Smooth muscle cell (in vitro differentiated cells): ENCODE results near the gene UGT1A10. TPM values are rescaled to one million over a fixed set of nuclear protein-coding genes. Genes with fewer than 3 reads are reported as not detected.

Experiments
- DNase-seq: peaks from one replicate; lab custom pipeline; 2025; ENCODE audit not compliant: unreplicated experiment; lab: John Stamatoyannopoulos, UW
- H2AFZ ChIP-seq: fragments of 200-600 bp; sonication (generic); 2 replicates; pipeline ENCODE4 v1.6.0; 2016; ENCODE audit warnings: antibody characterized with exemption, low read depth, mild to moderate bottlenecking
- H3F3A ChIP-seq: fragments of 200-600 bp; sonication (generic); 2 replicates; pipeline ENCODE4 v1.6.0; 2017; ENCODE audit warnings: antibody characterized with exemption, low read depth
- H3K27ac ChIP-seq: fragments of 200-600 bp; sonication (generic); 2 replicates; pipeline ENCODE4 v1.5.1; 2016; ENCODE audit warnings: low read depth, mild to moderate bottlenecking
- H3K27me3 ChIP-seq: fragments of 200-600 bp; sonication (generic); 2 replicates; pipeline ENCODE4 v1.6.1; 2016; ENCODE audit warnings: low read depth, mild to moderate bottlenecking
- H3K36me3 ChIP-seq: fragments of 200-600 bp; sonication (generic); 2 replicates; pipeline ENCODE4 v1.5.1; 2016; ENCODE audit warnings: low read depth
- H3K4me1 ChIP-seq: fragments of 200-600 bp; sonication (generic); 2 replicates; pipeline ENCODE4 v1.5.1; 2016; ENCODE audit warnings: low read depth
- H3K4me2 ChIP-seq: fragments of 200-600 bp; sonication (generic); 2 replicates; pipeline ENCODE4 v1.6.0; 2016; ENCODE audit warnings: mild to moderate bottlenecking
- H3K4me3 ChIP-seq: fragments of 200-600 bp; sonication (generic); 2 replicates; pipeline ENCODE4 v1.5.1; 2016; ENCODE audit warnings: mild to moderate bottlenecking
- H3K79me2 ChIP-seq: fragments of 200-600 bp; sonication (generic); 2 replicates; pipeline ENCODE4 v1.6.0; 2016; ENCODE audit warnings: low read depth, mild to moderate bottlenecking
- H3K9ac ChIP-seq: fragments of 200-600 bp; sonication (generic); 2 replicates; pipeline ENCODE4 v1.6.0; 2016; ENCODE audit warnings: low read depth
- H3K9me3 ChIP-seq: fragments of 200-600 bp; sonication (generic); replicated peaks from 2 replicates; pipeline ENCODE4 v1.5.1; 2016; ENCODE audit warnings: low read depth
- H4K20me1 ChIP-seq: fragments of 200-600 bp; sonication (generic); 2 replicates; pipeline ENCODE4 v1.6.0; 2016; ENCODE audit warnings: low read depth
- WGBS: methylation state at CpG from one replicate; pipeline ENCODE4 v1.1.7; 2016; ENCODE audit warnings: low lambda C conversion rate; 5-methylcytosine and 5-hydroxymethylcytosine counted together
- polyA plus RNA-seq: library from polyadenylated mRNA; unstranded; fragments of >200 nt; fragmentation: Nextera tagmentation; extraction: Ambion mirVana; gene quantifications from 2 replicates; pipeline ENCODE4 v1.2.1, GENCODE V29; 2016
- total RNA-seq: library from RNA; depleted of rRNA; stranded (reverse); fragments of >200 nt; gene quantifications from 2 replicates; pipeline ENCODE4 v1.2.3, GENCODE V29; 2014
- TF ChIP-seq, protein P1 (sequence below): fragments of 200-600 bp; sonication (generic); IDR thresholded peaks from 2 replicates; pipeline ENCODE4 v1.5.1; 2017; ENCODE audit warnings: borderline replicate concordance, mild to moderate bottlenecking, antibody characterized with exemption; ENCODE audit not compliant: insufficient read depth, poor library complexity, severe bottlenecking

UGT1A10 gene
- total and polyA plus RNA-seq, 2 experiments from 2014 or later = not detected

DNA sequence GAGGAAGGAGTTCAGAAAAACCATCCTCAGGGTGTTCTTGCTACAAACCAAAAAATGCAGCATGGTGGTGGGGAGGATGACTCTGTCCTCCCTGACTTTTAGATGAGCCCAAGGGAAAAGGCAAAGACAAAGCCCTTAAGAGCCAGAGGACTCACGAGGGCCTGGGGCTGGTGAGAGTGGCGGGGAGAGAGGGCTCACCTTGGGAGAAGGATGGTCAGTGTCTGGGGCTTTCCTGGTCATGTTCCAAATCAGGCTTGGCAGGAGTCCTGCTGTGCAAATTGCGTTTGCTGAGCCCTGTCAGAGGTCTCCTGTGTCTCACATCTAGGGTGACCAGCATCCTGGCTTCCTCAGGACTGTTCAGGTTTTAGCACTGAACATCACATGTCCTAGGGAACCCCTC, 128.5 kb downstream of the UGT1A10 start:
- no peak for DNase-seq
- TF ChIP-seq, protein P1, sequence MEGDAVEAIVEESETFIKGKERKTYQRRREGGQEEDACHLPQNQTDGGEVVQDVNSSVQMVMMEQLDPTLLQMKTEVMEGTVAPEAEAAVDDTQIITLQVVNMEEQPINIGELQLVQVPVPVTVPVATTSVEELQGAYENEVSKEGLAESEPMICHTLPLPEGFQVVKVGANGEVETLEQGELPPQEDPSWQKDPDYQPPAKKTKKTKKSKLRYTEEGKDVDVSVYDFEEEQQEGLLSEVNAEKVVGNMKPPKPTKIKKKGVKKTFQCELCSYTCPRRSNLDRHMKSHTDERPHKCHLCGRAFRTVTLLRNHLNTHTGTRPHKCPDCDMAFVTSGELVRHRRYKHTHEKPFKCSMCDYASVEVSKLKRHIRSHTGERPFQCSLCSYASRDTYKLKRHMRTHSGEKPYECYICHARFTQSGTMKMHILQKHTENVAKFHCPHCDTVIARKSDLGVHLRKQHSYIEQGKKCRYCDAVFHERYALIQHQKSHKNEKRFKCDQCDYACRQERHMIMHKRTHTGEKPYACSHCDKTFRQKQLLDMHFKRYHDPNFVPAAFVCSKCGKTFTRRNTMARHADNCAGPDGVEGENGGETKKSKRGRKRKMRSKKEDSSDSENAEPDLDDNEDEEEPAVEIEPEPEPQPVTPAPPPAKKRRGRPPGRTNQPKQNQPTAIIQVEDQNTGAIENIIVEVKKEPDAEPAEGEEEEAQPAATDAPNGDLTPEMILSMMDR = no peak
- no peak overlapping the region for H3K9ac ChIP-seq
- H3K79me2 ChIP-seq = no peaks in the 10 kb centered on the region
- no peaks in the 10 kb centered on the region for H3K36me3 ChIP-seq
- H3F3A ChIP-seq = no peaks in the 10 kb centered on the region
- peak overlapping the region; percentile 5 for H2AFZ ChIP-seq
- H3K27ac ChIP-seq = peak overlapping the region; percentile 77
- H3K4me3 ChIP-seq = no peak overlapping the region
- no peaks in the 10 kb centered on the region for H3K9me3 ChIP-seq
- WGBS = 65% methylated on average over 3 of the region's 3 CpGs
- peak overlapping the region; percentile 34 for H3K4me2 ChIP-seq
- no peaks in the 10 kb centered on the region for H3K4me1 ChIP-seq
- H4K20me1 ChIP-seq = no peaks in the 10 kb centered on the region
- no peaks in the 10 kb centered on the region for H3K27me3 ChIP-seq

DNA sequence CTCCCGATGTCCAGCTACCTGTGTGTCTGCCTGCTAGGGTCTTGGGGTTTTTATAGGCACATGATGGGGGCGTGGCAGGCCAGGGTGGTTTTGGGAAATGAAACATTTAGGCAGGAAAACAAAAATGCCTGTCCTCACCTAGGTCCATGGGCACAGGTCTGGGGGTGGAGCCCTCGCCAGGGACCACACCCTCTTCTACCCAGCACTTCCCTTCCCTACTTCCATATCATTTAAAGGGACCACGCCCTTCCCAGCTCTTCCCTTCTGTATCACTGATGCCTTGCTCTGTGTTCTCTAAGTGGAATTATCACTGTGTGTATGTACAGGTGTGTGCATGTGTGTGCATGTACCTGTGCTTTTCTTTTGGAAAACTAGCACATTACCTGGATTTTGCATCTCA, 130.2 kb downstream of the UGT1A10 start:
- Histone ChIP-seq H3K9me3 (no peaks in the 10 kb centered on the region), H3K79me2 (no peaks in the 10 kb centered on the region), H3F3A (no peaks in the 10 kb centered on the region), H3K4me3 (no peak overlapping the region), H3K4me2 (no peak overlapping the region), H3K27me3 (no peaks in the 10 kb centered on the region), H3K4me1 (no peaks in the 10 kb centered on the region), H3K36me3 (no peaks in the 10 kb centered on the region), H4K20me1 (no peaks in the 10 kb centered on the region), H3K27ac (no peak overlapping the region), H2AFZ (no peak overlapping the region), H3K9ac (no peak overlapping the region)
- DNase-seq = no peak
- TF ChIP-seq, protein P1 = no peak
- WGBS = 85% methylated on average over 4 of the region's 4 CpGs

DNA sequence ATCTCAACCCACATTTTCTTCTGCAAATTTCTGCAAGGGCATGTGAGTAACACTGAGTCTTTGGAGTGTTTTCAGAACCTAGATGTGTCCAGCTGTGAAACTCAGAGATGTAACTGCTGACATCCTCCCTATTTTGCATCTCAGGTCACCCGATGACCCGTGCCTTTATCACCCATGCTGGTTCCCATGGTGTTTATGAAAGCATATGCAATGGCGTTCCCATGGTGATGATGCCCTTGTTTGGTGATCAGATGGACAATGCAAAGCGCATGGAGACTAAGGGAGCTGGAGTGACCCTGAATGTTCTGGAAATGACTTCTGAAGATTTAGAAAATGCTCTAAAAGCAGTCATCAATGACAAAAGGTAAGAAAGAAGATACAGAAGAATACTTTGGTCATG, 131.8 kb downstream of the UGT1A10 start:
- Histone ChIP-seq H4K20me1 (no peaks in the 10 kb centered on the region), H3K27ac (no peak overlapping the region), H3F3A (no peaks in the 10 kb centered on the region), H3K4me1 (no peaks in the 10 kb centered on the region), H3K9me3 (no peaks in the 10 kb centered on the region), H3K27me3 (no peaks in the 10 kb centered on the region), H3K4me3 (no peak overlapping the region), H3K4me2 (no peak overlapping the region), H3K9ac (no peak overlapping the region), H3K79me2 (no peaks in the 10 kb centered on the region), H2AFZ (no peak overlapping the region), H3K36me3 (no peaks in the 10 kb centered on the region)
- no peak for DNase-seq
- 88% methylated on average over 4 of the region's 4 CpGs for WGBS
- TF ChIP-seq, protein P1 = no peak

DNA sequence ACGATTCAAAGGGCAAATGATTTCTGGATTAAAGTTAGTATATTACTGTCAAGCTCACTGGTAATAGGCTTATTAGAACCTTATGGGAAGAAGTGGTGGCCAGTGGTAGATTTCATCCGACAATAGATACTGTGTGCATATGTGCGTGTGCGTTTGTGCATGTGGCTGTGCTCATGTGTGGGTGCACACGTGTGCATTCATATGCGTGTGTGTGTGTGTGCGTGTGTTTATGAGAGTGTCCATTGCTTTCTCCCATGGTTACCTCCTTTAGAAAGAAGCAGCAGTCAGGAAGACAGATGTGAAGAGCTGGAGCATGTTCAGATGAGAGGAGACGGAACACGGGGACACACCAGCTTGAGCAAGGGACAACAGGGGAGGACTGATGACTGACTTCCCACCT, 133.0 kb downstream of the UGT1A10 start:
- Histone ChIP-seq H3K27ac (no peak overlapping the region), H4K20me1 (no peaks in the 10 kb centered on the region), H3K9me3 (no peaks in the 10 kb centered on the region), H3K27me3 (no peaks in the 10 kb centered on the region), H3K36me3 (no peaks in the 10 kb centered on the region), H3K4me1 (no peaks in the 10 kb centered on the region), H3K9ac (no peak overlapping the region), H2AFZ (no peak overlapping the region), H3F3A (no peaks in the 10 kb centered on the region), H3K4me3 (no peak overlapping the region), H3K4me2 (no peak overlapping the region), H3K79me2 (no peaks in the 10 kb centered on the region)
- no peak for DNase-seq
- TF ChIP-seq, protein P1 = no peak
- 93% methylated on average over 9 of the region's 9 CpGs for WGBS
